GM23338 (cell line): ENCODE results near the gene TAGAP. TPM values are rescaled to one million over a fixed set of nuclear protein-coding genes. Genes with fewer than 3 reads are reported as not detected.

Source experiments
- ATAC-seq: fragments of 200-7000 bp; cut with Tn5 transposase; 3 replicates; pipeline ENCODE4 v1.9.1; 2020
- DNase-seq: peaks from one replicate; pipeline ENCODE4 v3.0.0-alpha.2; 2015; ENCODE audit warnings: low spot score
- H2AFZ ChIP-seq: fragments of 200-600 bp; sonication (generic); 2 replicates; pipeline ENCODE4 v1.8.0; 2016; ENCODE audit warnings: antibody characterized with exemption, mild to moderate bottlenecking, moderate library complexity
- H3F3A ChIP-seq: fragments of 200-600 bp; sonication (generic); replicated peaks from 2 replicates; pipeline ENCODE4 v1.8.0; 2017; ENCODE audit warnings: antibody characterized with exemption, mixed run types, low read depth
- H3K27ac ChIP-seq: fragments of 200-600 bp; sonication (generic); 2 replicates; pipeline ENCODE4 v1.6.1; 2016; ENCODE audit warnings: low read depth
- H3K27me3 ChIP-seq: fragments of 200-600 bp; sonication (generic); 2 replicates; pipeline ENCODE4 v1.8.0; 2016; ENCODE audit warnings: mild to moderate bottlenecking, mixed run types, moderate library complexity; ENCODE audit not compliant: insufficient read depth
- H3K36me3 ChIP-seq: fragments of 200-600 bp; sonication (generic); 2 replicates; pipeline ENCODE4 v1.8.0; 2016; ENCODE audit warnings: mild to moderate bottlenecking; ENCODE audit not compliant: insufficient read depth
- H3K4me1 ChIP-seq: fragments of 200-600 bp; sonication (generic); 2 replicates; pipeline ENCODE4 v1.8.0; 2016; ENCODE audit warnings: mild to moderate bottlenecking, moderate library complexity; ENCODE audit not compliant: insufficient read depth
- H3K4me2 ChIP-seq: fragments of 200-600 bp; sonication (generic); 2 replicates; pipeline ENCODE4 v1.7.1; 2017; ENCODE audit warnings: mixed run types
- H3K4me3 ChIP-seq: fragments of 200-600 bp; sonication (generic); 2 replicates; pipeline ENCODE4 v1.6.1; 2016; ENCODE audit warnings: mixed run types
- H3K79me2 ChIP-seq: fragments of 200-600 bp; sonication (generic); replicated peaks from 2 replicates; pipeline ENCODE4 v1.8.0; 2017; ENCODE audit warnings: mild to moderate bottlenecking; ENCODE audit not compliant: insufficient read depth
- H3K9me2 ChIP-seq: fragments of 200-600 bp; sonication (generic); 2 replicates; pipeline ENCODE4 v1.8.0; 2017; ENCODE audit not compliant: insufficient read depth
- H4K20me1 ChIP-seq: fragments of 200-600 bp; sonication (generic); replicated peaks from 2 replicates; pipeline ENCODE4 v1.8.0; 2017; ENCODE audit warnings: mild to moderate bottlenecking; ENCODE audit not compliant: insufficient read depth
- H3K27ac Mint-ChIP-seq: 2 replicates; pipeline ENCODE4 v1.8.0; 2020; ENCODE audit warnings: inconsistent platforms, mild to moderate bottlenecking, moderate library complexity, mixed read lengths
- H3K27me3 Mint-ChIP-seq: 3 replicates; pipeline ENCODE4 v1.8.0; 2022; ENCODE audit warnings: low read depth, mild to moderate bottlenecking, moderate library complexity, mixed read lengths, inconsistent platforms; ENCODE audit not compliant: insufficient read depth, poor library complexity
- H3K36me3 Mint-ChIP-seq: 3 replicates; pipeline ENCODE4 v1.8.0; 2021; ENCODE audit warnings: low read depth, mild to moderate bottlenecking, inconsistent platforms, moderate library complexity, mixed read lengths
- H3K4me1 Mint-ChIP-seq: 3 replicates; pipeline ENCODE4 v1.8.0; 2020; ENCODE audit warnings: mild to moderate bottlenecking, inconsistent platforms, mixed read lengths
- H3K4me3 Mint-ChIP-seq: 3 replicates; pipeline ENCODE4 v1.8.0; 2021; ENCODE audit warnings: moderate library complexity, mild to moderate bottlenecking, inconsistent platforms, mixed read lengths
- H3K9me3 Mint-ChIP-seq: 3 replicates; pipeline ENCODE4 v1.8.0; 2020; ENCODE audit warnings: moderate library complexity, mild to moderate bottlenecking, inconsistent platforms, mixed read lengths
- CREB1 ChIP-seq: fragments of 250-450 bp; sonication (Bioruptor Pico); IDR thresholded peaks from 2 replicates; pipeline ENCODE4 v1.5.0; 2020; ENCODE audit warnings: low read depth, mild to moderate bottlenecking, moderate library complexity
- EZH2 ChIP-seq: fragments of 200-600 bp; sonication (generic); IDR thresholded peaks from one replicate; pipeline ENCODE4 v1.8.0; 2017; ENCODE audit warnings: antibody characterized with exemption, mild to moderate bottlenecking, low read depth; ENCODE audit not compliant: unreplicated experiment
- EZH2phosphoT487 ChIP-seq: fragments of 200-600 bp; sonication (generic); IDR thresholded peaks from one replicate; pipeline ENCODE4 v1.8.1; 2018; ENCODE audit warnings: antibody characterized with exemption; ENCODE audit not compliant: unreplicated experiment
- JUNB ChIP-seq: IDR thresholded peaks from one replicate; pipeline ENCODE4 v1.6.1; 2016; ENCODE audit warnings: antibody characterized with exemption; ENCODE audit not compliant: unreplicated experiment
- NANOG ChIP-seq: IDR thresholded peaks from 2 replicates; pipeline ENCODE4 v1.6.1; 2016; ENCODE audit warnings: antibody characterized with exemption, borderline replicate concordance
- POLR2AphosphoS5 ChIP-seq: IDR thresholded peaks from 2 replicates; pipeline ENCODE4 v1.6.1; 2016; ENCODE audit warnings: antibody characterized with exemption, low read depth
- STAT1 ChIP-seq: IDR thresholded peaks from one replicate; pipeline ENCODE4 v1.6.1; 2016; ENCODE audit warnings: antibody characterized with exemption; ENCODE audit not compliant: unreplicated experiment
- ZNF114 ChIP-seq: fragments of 250-450 bp; sonication (Bioruptor Pico); IDR thresholded peaks from 2 replicates; pipeline ENCODE4 v1.5.0; 2020; ENCODE audit warnings: mild to moderate bottlenecking, moderate library complexity
- ZNF331 ChIP-seq: fragments of 250-450 bp; sonication (Bioruptor Pico); IDR thresholded peaks from 2 replicates; pipeline ENCODE4 v1.5.0; 2020; ENCODE audit warnings: low read depth, mild to moderate bottlenecking, moderate library complexity
- polyA plus RNA-seq: library from polyadenylated mRNA; unstranded; fragments of >200 nt; fragmentation: Nextera tagmentation; extraction: Ambion mirVana; gene quantifications from 2 replicates; pipeline ENCODE4 v1.2.1, GENCODE V29; 2016
- total RNA-seq: library from RNA; depleted of rRNA; stranded (reverse); fragments of >200 nt; shearing (Covaris generic); gene quantifications from 2 replicates; pipeline ENCODE4 v1.2.3, GENCODE V29; 2014
- TF ChIP-seq, protein P1 (sequence below): IDR thresholded peaks from 2 replicates; pipeline ENCODE4 v1.6.1; 2016; ENCODE audit warnings: antibody characterized with exemption
- TF ChIP-seq, protein P2 (sequence below): IDR thresholded peaks from one replicate; pipeline ENCODE4 v1.6.1; 2018; ENCODE audit warnings: antibody characterized with exemption; ENCODE audit not compliant: unreplicated experiment
- TF ChIP-seq, protein P3 (sequence below), 2 experiments: fragments of 200-600 bp in 1 of 2; sonication (generic) in 1 of 2; conservative IDR thresholded peaks; 2 replicates each; pipeline versions ENCODE4 v1.5.1 to v1.6.1; 2016 to 2017; ENCODE audit warnings: antibody characterized with exemption in 2 of 2, low read depth in 2 of 2, mild to moderate bottlenecking in 2 of 2, moderate library complexity in 1 of 2
- TF ChIP-seq, protein P4 (sequence below): fragments of 250-450 bp; sonication (Bioruptor Pico); IDR thresholded peaks from 2 replicates; pipeline ENCODE4 v1.5.0; 2020; ENCODE audit warnings: mild to moderate bottlenecking, moderate library complexity

TAGAP gene
- total and polyA plus RNA-seq, 2 experiments from 2014 or later: not detected

DNA sequence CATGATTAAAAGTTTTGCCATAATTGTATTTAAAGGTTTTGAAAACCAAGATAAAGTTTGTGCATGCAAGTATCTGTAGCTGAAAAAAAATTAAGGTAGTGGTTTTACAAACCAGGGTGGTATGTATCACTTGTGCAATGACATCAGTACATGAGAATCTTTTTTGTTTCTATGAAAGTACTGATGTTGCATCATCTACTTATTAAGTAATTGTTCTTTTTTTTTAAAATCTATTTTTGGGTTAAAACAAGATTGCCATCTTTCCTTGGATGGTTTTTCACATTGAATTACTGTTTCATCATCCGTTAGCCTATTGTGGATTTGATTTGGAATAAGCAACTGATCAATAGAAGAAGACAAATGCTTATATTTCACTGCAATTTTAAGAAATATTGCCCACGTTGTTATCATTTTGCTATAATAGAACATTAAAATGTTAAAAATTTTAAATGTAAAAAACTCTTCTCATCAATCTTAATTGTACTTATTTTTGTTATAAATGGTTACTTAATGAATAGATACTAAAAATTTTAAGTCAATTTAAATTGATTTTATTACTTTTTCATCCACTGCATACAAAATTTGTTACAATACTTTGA is 39.8 kb upstream of the TAGAP start:
- Mint-ChIP-seq H3K27ac (no peak overlapping the region), H3K36me3 (no peaks in the 10 kb centered on the region), H3K4me1 (peaks cover 5% of the 10 kb centered on the region; the same call in 2 of the 3 replicates), H3K4me3 (no peak overlapping the region), H3K9me3 (no peaks in the 10 kb centered on the region), H3K27me3 (no peaks in the 10 kb centered on the region)
- no peak overlapping the region for H3K27ac ChIP-seq
- no peaks in the 10 kb centered on the region for H3K36me3 ChIP-seq
- DNase-seq: no peak
- no peak overlapping the region for H2AFZ ChIP-seq
- no peaks in the 10 kb centered on the region for H3K9me2 ChIP-seq
- no peaks in the 10 kb centered on the region; the same call in 1 of the 2 replicates for H3K4me1 ChIP-seq
- no peaks in the 10 kb centered on the region for H4K20me1 ChIP-seq
- H3F3A ChIP-seq: no peaks in the 10 kb centered on the region
- H3K4me2 ChIP-seq: no peak overlapping the region
- TF ChIP-seq EZH2 (no peak), EZH2phosphoT487 (no peak), JUNB (no peak), NANOG (no peak), STAT1 (no peak), CREB1 (no peak), POLR2AphosphoS5 (no peak), ZNF114 (no peak), ZNF331 (no peak)
- TF ChIP-seq, protein P1, sequence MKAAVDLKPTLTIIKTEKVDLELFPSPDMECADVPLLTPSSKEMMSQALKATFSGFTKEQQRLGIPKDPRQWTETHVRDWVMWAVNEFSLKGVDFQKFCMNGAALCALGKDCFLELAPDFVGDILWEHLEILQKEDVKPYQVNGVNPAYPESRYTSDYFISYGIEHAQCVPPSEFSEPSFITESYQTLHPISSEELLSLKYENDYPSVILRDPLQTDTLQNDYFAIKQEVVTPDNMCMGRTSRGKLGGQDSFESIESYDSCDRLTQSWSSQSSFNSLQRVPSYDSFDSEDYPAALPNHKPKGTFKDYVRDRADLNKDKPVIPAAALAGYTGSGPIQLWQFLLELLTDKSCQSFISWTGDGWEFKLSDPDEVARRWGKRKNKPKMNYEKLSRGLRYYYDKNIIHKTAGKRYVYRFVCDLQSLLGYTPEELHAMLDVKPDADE: no peak
- TF ChIP-seq, protein P2, sequence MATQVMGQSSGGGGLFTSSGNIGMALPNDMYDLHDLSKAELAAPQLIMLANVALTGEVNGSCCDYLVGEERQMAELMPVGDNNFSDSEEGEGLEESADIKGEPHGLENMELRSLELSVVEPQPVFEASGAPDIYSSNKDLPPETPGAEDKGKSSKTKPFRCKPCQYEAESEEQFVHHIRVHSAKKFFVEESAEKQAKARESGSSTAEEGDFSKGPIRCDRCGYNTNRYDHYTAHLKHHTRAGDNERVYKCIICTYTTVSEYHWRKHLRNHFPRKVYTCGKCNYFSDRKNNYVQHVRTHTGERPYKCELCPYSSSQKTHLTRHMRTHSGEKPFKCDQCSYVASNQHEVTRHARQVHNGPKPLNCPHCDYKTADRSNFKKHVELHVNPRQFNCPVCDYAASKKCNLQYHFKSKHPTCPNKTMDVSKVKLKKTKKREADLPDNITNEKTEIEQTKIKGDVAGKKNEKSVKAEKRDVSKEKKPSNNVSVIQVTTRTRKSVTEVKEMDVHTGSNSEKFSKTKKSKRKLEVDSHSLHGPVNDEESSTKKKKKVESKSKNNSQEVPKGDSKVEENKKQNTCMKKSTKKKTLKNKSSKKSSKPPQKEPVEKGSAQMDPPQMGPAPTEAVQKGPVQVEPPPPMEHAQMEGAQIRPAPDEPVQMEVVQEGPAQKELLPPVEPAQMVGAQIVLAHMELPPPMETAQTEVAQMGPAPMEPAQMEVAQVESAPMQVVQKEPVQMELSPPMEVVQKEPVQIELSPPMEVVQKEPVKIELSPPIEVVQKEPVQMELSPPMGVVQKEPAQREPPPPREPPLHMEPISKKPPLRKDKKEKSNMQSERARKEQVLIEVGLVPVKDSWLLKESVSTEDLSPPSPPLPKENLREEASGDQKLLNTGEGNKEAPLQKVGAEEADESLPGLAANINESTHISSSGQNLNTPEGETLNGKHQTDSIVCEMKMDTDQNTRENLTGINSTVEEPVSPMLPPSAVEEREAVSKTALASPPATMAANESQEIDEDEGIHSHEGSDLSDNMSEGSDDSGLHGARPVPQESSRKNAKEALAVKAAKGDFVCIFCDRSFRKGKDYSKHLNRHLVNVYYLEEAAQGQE: no peak
- TF ChIP-seq, protein P3, sequence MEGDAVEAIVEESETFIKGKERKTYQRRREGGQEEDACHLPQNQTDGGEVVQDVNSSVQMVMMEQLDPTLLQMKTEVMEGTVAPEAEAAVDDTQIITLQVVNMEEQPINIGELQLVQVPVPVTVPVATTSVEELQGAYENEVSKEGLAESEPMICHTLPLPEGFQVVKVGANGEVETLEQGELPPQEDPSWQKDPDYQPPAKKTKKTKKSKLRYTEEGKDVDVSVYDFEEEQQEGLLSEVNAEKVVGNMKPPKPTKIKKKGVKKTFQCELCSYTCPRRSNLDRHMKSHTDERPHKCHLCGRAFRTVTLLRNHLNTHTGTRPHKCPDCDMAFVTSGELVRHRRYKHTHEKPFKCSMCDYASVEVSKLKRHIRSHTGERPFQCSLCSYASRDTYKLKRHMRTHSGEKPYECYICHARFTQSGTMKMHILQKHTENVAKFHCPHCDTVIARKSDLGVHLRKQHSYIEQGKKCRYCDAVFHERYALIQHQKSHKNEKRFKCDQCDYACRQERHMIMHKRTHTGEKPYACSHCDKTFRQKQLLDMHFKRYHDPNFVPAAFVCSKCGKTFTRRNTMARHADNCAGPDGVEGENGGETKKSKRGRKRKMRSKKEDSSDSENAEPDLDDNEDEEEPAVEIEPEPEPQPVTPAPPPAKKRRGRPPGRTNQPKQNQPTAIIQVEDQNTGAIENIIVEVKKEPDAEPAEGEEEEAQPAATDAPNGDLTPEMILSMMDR (conservative IDR thresholded peaks at IDR 0.05; ENCODE audit: low read depth in 2 of 2): no peak
- TF ChIP-seq, protein P4, sequence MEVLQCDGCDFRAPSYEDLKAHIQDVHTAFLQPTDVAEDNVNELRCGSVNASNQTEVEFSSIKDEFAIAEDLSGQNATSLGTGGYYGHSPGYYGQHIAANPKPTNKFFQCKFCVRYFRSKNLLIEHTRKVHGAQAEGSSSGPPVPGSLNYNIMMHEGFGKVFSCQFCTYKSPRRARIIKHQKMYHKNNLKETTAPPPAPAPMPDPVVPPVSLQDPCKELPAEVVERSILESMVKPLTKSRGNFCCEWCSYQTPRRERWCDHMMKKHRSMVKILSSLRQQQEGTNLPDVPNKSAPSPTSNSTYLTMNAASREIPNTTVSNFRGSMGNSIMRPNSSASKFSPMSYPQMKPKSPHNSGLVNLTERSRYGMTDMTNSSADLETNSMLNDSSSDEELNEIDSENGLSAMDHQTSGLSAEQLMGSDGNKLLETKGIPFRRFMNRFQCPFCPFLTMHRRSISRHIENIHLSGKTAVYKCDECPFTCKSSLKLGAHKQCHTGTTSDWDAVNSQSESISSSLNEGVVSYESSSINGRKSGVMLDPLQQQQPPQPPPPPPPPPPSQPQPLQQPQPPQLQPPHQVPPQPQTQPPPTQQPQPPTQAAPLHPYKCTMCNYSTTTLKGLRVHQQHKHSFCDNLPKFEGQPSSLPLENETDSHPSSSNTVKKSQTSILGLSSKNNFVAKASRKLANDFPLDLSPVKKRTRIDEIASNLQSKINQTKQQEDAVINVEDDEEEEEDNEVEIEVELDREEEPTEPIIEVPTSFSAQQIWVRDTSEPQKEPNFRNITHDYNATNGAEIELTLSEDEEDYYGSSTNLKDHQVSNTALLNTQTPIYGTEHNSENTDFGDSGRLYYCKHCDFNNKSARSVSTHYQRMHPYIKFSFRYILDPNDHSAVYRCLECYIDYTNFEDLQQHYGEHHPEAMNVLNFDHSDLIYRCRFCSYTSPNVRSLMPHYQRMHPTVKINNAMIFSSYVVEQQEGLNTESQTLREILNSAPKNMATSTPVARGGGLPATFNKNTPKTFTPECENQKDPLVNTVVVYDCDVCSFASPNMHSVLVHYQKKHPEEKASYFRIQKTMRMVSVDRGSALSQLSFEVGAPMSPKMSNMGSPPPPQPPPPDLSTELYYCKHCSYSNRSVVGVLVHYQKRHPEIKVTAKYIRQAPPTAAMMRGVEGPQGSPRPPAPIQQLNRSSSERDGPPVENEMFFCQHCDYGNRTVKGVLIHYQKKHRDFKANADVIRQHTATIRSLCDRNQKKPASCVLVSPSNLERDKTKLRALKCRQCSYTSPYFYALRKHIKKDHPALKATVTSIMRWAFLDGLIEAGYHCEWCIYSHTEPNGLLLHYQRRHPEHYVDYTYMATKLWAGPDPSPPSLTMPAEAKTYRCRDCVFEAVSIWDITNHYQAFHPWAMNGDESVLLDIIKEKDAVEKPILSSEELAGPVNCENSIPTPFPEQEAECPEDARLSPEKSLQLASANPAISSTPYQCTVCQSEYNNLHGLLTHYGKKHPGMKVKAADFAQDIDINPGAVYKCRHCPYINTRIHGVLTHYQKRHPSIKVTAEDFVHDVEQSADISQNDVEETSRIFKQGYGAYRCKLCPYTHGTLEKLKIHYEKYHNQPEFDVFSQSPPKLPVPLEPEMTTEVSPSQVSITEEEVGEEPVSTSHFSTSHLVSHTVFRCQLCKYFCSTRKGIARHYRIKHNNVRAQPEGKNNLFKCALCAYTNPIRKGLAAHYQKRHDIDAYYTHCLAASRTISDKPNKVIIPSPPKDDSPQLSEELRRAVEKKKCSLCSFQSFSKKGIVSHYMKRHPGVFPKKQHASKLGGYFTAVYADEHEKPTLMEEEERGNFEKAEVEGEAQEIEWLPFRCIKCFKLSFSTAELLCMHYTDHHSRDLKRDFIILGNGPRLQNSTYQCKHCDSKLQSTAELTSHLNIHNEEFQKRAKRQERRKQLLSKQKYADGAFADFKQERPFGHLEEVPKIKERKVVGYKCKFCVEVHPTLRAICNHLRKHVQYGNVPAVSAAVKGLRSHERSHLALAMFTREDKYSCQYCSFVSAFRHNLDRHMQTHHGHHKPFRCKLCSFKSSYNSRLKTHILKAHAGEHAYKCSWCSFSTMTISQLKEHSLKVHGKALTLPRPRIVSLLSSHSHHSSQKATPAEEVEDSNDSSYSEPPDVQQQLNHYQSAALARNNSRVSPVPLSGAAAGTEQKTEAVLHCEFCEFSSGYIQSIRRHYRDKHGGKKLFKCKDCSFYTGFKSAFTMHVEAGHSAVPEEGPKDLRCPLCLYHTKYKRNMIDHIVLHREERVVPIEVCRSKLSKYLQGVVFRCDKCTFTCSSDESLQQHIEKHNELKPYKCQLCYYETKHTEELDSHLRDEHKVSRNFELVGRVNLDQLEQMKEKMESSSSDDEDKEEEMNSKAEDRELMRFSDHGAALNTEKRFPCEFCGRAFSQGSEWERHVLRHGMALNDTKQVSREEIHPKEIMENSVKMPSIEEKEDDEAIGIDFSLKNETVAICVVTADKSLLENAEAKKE (CRISPR knock-in tag): no peak
- no peak overlapping the region for H3K4me3 ChIP-seq
- ATAC-seq: no peak
- no peaks in the 10 kb centered on the region for H3K27me3 ChIP-seq
- H3K79me2 ChIP-seq: no peaks in the 10 kb centered on the region
